ENCODE measurements around the gene SETDB1.

GRCh38 chr1:150909585-150910180, 16.5 kb upstream of the SETDB1 start:
- TF ChIP-seq POLR2AphosphoS5 (IDR thresholded peaks at IDR 0.05), result no peak
- TF ChIP-seq, protein P1, sequence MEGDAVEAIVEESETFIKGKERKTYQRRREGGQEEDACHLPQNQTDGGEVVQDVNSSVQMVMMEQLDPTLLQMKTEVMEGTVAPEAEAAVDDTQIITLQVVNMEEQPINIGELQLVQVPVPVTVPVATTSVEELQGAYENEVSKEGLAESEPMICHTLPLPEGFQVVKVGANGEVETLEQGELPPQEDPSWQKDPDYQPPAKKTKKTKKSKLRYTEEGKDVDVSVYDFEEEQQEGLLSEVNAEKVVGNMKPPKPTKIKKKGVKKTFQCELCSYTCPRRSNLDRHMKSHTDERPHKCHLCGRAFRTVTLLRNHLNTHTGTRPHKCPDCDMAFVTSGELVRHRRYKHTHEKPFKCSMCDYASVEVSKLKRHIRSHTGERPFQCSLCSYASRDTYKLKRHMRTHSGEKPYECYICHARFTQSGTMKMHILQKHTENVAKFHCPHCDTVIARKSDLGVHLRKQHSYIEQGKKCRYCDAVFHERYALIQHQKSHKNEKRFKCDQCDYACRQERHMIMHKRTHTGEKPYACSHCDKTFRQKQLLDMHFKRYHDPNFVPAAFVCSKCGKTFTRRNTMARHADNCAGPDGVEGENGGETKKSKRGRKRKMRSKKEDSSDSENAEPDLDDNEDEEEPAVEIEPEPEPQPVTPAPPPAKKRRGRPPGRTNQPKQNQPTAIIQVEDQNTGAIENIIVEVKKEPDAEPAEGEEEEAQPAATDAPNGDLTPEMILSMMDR (IDR thresholded peaks at IDR 0.05; ENCODE audit: poor library complexity, severe bottlenecking), result no peak
- no peak for TF ChIP-seq EP300 (conservative IDR thresholded peaks at IDR 0.05; ENCODE audit: poor library complexity, severe bottlenecking)
- TF ChIP-seq SMC3 (conservative IDR thresholded peaks at IDR 0.05; ENCODE audit: poor library complexity), result no peak
- TF ChIP-seq, protein P2, sequence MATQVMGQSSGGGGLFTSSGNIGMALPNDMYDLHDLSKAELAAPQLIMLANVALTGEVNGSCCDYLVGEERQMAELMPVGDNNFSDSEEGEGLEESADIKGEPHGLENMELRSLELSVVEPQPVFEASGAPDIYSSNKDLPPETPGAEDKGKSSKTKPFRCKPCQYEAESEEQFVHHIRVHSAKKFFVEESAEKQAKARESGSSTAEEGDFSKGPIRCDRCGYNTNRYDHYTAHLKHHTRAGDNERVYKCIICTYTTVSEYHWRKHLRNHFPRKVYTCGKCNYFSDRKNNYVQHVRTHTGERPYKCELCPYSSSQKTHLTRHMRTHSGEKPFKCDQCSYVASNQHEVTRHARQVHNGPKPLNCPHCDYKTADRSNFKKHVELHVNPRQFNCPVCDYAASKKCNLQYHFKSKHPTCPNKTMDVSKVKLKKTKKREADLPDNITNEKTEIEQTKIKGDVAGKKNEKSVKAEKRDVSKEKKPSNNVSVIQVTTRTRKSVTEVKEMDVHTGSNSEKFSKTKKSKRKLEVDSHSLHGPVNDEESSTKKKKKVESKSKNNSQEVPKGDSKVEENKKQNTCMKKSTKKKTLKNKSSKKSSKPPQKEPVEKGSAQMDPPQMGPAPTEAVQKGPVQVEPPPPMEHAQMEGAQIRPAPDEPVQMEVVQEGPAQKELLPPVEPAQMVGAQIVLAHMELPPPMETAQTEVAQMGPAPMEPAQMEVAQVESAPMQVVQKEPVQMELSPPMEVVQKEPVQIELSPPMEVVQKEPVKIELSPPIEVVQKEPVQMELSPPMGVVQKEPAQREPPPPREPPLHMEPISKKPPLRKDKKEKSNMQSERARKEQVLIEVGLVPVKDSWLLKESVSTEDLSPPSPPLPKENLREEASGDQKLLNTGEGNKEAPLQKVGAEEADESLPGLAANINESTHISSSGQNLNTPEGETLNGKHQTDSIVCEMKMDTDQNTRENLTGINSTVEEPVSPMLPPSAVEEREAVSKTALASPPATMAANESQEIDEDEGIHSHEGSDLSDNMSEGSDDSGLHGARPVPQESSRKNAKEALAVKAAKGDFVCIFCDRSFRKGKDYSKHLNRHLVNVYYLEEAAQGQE (IDR thresholded peaks at IDR 0.05; ENCODE audit: borderline replicate concordance), result no peak
- no peak for TF ChIP-seq EZH2 (IDR thresholded peaks at IDR 0.05; ENCODE audit: borderline replicate concordance, insufficient read depth, low read length, poor library complexity, severe bottlenecking)
- no peak for TF ChIP-seq RAD21 (conservative IDR thresholded peaks at IDR 0.05)
- TF ChIP-seq MXI1 (conservative IDR thresholded peaks at IDR 0.05; ENCODE audit: poor library complexity, severe bottlenecking), result no peak
- no peak for TF ChIP-seq TAF1 (IDR thresholded peaks at IDR 0.05; ENCODE audit: low read depth)

Data from neural cell (in vitro differentiated cells).